ENCODE data around the gene DBN1. TPM values are rescaled to one million over a fixed set of nuclear protein-coding genes. Genes with fewer than 3 reads are reported as not detected.

Gene DBN1
- total and polyA plus RNA-seq, 2 experiments from 2014 or later: 185 to 295 TPM

GRCh38 chr5:177452688-177453638 is 20.5 kb downstream of the DBN1 start:
- H3K4me3 ChIP-seq: no peak overlapping the region
- H3K9me3 ChIP-seq (ENCODE audit: low read depth): no peaks in the 10 kb centered on the region
- peaks cover 9% of the 10 kb centered on the region for H3K4me1 ChIP-seq (ENCODE audit: low read depth)
- DNase-seq (ENCODE audit: low read depth in 1 of 2, low spot score in 1 of 2): no peak
- peaks cover 8% of the 10 kb centered on the region for H3K27me3 ChIP-seq
- no peaks in the 10 kb centered on the region for H3K36me3 ChIP-seq
- no peak for TF ChIP-seq CTCF (IDR thresholded peaks at IDR 0.05; ENCODE audit: low read depth, low read length)
- no peak overlapping the region for H3K27ac ChIP-seq

GRCh38 chr5:177450667-177451424 is 22.6 kb downstream of the DBN1 start:
- Histone ChIP-seq H3K36me3 (no peaks in the 10 kb centered on the region), H3K4me3 (no peak overlapping the region), H3K9me3 (ENCODE audit: low read depth) (no peaks in the 10 kb centered on the region), H3K4me1 (ENCODE audit: low read depth) (peaks cover 8% of the 10 kb centered on the region), H3K27ac (no peak overlapping the region), H3K27me3 (peaks cover 8% of the 10 kb centered on the region)
- TF ChIP-seq CTCF (IDR thresholded peaks at IDR 0.05; ENCODE audit: low read depth, low read length): no peak
- DNase-seq (ENCODE audit: low read depth in 1 of 2, low spot score in 1 of 2): no peak

- Histone ChIP-seq H3K4me3 (no peak overlapping the region), H3K4me1 (ENCODE audit: low read depth) (peaks cover 12% of the 10 kb centered on the region), H3K27me3 (peaks cover 8% of the 10 kb centered on the region), H3K27ac (no peak overlapping the region), H3K9me3 (ENCODE audit: low read depth) (no peaks in the 10 kb centered on the region), H3K36me3 (no peaks in the 10 kb centered on the region)
- DNase-seq (ENCODE audit: low read depth in 1 of 2, low spot score in 1 of 2): no peak
- TF ChIP-seq CTCF (IDR thresholded peaks at IDR 0.05; ENCODE audit: low read depth, low read length): no peak
These were observed 24.0 kb downstream of the DBN1 start for GRCh38 chr5:177449140-177450061.

- Histone ChIP-seq H3K4me3 (no peak overlapping the region), H3K27me3 (peaks cover 2% of the 10 kb centered on the region), H3K27ac (no peak overlapping the region), H3K9me3 (ENCODE audit: low read depth) (no peaks in the 10 kb centered on the region), H3K4me1 (ENCODE audit: low read depth) (peaks cover 9% of the 10 kb centered on the region), H3K36me3 (no peaks in the 10 kb centered on the region)
- TF ChIP-seq CTCF (IDR thresholded peaks at IDR 0.05; ENCODE audit: low read depth, low read length): no peak
- DNase-seq (ENCODE audit: low read depth in 1 of 2, low spot score in 1 of 2): no peak
These were observed 25.0 kb downstream of the DBN1 start for GRCh38 chr5:177448244-177448950.
